ENCODE measurements around the gene TNNT1.

Gene TNNT1

DNA sequence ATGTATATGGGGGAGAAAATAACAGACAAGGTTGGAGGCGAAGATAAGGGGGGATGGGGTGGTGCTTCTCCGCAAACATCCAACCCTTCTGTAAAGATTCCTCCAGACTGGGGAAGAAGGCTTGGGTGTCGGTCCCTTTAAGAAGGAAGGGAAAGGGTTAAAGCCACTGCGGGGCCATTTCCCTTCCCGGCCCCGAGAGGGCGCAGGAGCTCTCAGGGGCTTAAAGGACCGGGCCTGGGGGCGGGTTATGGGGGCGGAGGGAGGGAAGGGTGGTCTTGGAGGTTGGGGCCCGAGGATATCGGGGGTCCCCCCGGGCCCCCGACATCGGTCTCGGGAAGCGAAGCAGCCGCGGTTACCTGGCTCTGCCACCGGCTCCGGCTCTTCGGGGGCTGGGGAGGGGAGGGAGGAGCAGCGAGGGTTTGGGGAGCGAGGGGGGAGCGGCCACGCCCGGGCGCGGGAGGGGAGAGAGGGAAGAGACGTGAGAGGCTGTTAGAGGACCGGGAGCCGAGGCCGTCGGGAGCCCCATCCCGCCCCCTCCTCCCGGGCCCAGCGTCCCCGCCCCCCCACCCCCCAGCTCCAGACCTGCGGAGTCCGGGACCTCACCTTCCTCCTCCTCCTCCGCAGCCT lies 2.8 kb downstream of the TNNT1 start:
- in situ Hi-C loops (cut with MboI; ENCODE audit: low sequenced_read_pairs), result no loop called here

DNA sequence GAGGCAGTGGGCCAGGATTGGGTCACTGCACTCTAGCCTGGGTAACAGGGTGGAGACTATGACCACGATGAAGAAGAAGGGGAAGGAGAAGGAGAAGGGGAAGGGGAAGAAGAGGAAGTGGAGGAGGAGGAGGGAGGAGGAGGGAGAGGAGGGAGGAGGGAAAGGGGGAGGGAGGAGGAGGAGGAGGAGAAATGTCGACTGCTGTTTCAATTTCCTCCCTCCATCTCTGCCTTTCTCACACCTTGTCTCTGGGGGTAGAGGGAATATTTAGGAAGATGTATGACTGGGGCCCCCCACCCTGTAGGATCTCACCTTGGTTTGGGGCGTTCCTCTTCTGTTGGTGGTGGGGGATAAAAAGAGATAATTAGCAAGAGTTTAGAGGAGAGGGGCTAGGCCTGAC lies 3.8 kb downstream of the TNNT1 start:
- in situ Hi-C loops (cut with MboI; ENCODE audit: low sequenced_read_pairs), result no loop called here

DNA sequence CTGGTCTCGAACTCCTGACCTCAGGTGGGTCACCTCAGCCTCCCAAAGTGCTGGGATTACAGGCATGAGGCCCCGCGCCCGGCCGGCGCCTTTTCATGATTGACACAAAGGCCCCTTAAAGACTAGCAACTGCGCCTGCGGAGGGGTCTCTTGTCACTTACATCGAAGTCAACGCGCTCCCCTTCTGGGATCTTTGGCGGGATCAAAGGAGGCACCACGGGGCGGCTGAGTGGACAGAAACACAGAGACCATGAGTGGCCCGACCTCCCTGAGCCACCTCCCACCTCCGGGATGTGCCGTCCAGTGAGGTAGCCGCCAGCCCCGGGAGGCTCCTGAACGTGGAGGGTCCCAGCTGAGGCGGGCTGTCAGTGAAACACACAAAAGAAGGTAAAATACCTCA lies 7.3 kb downstream of the TNNT1 start:
- in situ Hi-C loops (cut with MboI; ENCODE audit: low sequenced_read_pairs), result no loop called here

GRCh38 chr19:55137915-55138314 lies 11.1 kb downstream of the TNNT1 start:
- in situ Hi-C loops (cut with MboI; ENCODE audit: low sequenced_read_pairs), result no loop called here

DNA sequence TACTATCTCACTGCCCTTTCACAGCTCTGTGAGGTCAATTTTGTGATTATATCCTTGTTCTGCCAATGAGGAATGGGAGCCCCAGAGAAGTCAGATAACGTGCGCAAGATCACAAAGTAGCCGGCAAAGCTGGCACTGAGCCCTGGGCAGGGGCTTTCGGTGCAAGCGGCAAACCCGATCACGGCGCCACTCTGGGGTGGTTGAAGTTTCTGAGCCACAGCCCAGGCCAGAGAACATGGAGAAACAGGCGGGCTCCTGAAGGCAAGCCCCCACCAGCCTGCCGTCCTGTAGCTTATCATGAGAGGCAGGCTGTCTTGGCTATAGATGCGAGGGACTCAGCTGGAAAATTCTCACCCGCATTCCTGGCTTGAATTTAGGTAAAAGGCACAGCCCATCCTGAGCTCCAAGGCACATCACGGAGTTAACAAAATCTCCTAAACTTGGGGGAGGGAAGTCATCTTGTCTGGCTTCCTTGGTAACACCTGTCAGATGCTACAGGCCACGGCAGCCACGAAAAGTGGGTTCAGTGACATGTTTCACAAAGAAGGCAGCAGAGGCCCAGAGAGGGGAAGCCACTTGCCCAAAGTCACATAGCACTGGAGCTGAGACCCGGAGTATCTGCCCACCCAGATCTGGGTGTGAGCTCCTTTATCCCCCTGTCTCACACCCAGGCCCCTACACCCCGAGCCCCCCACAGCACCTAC lies 12.5 kb downstream of the TNNT1 start:
- in situ Hi-C loops (cut with MboI; ENCODE audit: low sequenced_read_pairs), result no loop called here

GRCh38 chr19:55134736-55135135 lies 14.3 kb downstream of the TNNT1 start:
- in situ Hi-C loops (cut with MboI; ENCODE audit: low sequenced_read_pairs), result no loop called here

GRCh38 chr19:55133639-55134444 lies 15.2 kb downstream of the TNNT1 start:
- in situ Hi-C loops (cut with MboI; ENCODE audit: low sequenced_read_pairs), result no loop called here

GRCh38 chr19:55132453-55133129 lies 16.4 kb downstream of the TNNT1 start:
- in situ Hi-C loops (cut with MboI; ENCODE audit: low sequenced_read_pairs), result no loop called here

GRCh38 chr19:55131421-55131820 lies 17.6 kb downstream of the TNNT1 start:
- in situ Hi-C loops (cut with MboI; ENCODE audit: low sequenced_read_pairs), result no loop called here

GRCh38 chr19:55119053-55119452 lies 30.0 kb downstream of the TNNT1 start:
- in situ Hi-C loops (cut with MboI; ENCODE audit: low sequenced_read_pairs), result no loop called here

- in situ Hi-C loops (cut with MboI; ENCODE audit: low sequenced_read_pairs), result no loop called here
These were observed 30.5 kb downstream of the TNNT1 start for GRCh38 chr19:55118401-55118991.

GRCh38 chr19:55117663-55118391 lies 31.2 kb downstream of the TNNT1 start:
- in situ Hi-C loops (cut with MboI; ENCODE audit: low sequenced_read_pairs), result no loop called here

DNA sequence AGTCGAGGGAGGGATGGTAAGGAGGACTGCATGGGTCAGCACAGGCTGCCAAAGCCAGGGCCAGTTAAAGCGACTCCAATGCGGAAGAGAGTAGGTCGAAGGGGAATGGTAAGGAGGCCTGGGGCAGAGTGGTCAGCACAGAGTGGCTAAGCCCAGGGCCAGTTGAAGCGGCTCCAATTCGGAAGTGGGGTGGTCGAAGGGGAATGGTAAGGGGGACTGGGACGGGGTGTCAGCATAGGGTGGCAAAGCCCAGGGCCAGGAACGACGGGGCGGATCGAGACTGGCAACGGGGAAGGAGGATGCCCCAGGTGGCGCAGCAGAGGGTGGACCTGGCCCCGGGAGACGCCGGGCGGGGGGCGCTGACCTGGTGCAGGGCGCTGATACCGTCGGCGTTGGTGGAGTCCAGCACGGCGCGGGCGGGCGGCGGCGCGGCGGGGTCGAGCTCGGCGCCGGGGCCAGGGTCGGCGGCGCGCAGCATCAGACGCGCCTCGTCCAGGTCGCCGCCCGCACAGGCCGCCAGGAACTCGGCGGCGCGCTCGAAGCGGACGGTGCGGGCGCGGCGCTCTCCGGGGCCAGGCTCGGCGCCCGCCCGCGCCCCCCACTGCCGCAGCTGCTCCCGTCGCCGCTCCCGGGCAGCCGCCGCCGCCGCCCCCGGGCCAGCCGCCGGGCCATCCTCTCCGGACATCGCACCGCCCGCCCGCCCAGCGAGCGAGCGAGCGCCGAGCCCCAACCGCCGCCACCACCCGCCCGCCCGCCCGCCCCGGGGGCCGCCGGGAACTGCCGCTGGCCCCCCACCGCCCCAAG lies 31.9 kb downstream of the TNNT1 start, which contains the start of gene PPP1R12C:
Gene PPP1R12C (minus strand): TSS at position 779 of the 804 bp plus-strand sequence. CDS start 94 bp downstream, at position 685.
- in situ Hi-C loops (cut with MboI; ENCODE audit: low sequenced_read_pairs), result no loop called here

DNA sequence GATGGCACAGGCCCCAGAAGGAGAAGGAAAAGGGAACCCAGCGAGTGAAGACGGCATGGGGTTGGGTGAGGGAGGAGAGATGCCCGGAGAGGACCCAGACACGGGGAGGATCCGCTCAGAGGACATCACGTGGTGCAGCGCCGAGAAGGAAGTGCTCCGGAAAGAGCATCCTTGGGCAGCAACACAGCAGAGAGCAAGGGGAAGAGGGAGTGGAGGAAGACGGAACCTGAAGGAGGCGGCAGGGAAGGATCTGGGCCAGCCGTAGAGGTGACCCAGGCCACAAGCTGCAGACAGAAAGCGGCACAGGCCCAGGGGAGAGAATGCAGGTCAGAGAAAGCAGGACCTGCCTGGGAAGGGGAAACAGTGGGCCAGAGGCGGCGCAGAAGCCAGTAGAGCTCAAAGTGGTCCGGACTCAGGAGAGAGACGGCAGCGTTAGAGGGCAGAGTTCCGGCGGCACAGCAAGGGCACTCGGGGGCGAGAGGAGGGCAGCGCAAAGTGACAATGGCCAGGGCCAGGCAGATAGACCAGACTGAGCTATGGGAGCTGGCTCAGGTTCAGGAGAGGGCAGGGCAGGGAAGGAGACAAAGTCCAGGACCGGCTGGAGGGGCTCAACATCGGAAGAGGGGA lies 32.7 kb downstream of the TNNT1 start:
- in situ Hi-C loops (cut with MboI; ENCODE audit: low sequenced_read_pairs), result no loop called here

GRCh38 chr19:55115446-55116065 lies 33.5 kb downstream of the TNNT1 start:
- in situ Hi-C loops (cut with MboI; ENCODE audit: low sequenced_read_pairs), result no loop called here

DNA sequence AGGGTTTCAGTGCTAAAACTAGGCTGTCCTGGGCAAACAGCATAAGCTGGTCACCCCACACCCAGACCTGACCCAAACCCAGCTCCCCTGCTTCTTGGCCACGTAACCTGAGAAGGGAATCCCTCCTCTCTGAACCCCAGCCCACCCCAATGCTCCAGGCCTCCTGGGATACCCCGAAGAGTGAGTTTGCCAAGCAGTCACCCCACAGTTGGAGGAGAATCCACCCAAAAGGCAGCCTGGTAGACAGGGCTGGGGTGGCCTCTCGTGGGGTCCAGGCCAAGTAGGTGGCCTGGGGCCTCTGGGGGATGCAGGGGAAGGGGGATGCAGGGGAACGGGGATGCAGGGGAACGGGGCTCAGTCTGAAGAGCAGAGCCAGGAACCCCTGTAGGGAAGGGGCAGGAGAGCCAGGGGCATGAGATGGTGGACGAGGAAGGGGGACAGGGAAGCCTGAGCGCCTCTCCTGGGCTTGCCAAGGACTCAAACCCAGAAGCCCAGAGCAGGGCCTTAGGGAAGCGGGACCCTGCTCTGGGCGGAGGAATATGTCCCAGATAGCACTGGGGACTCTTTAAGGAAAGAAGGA lies 34.4 kb downstream of the TNNT1 start:
- in situ Hi-C loops (cut with MboI; ENCODE audit: low sequenced_read_pairs), result no loop called here

DNA sequence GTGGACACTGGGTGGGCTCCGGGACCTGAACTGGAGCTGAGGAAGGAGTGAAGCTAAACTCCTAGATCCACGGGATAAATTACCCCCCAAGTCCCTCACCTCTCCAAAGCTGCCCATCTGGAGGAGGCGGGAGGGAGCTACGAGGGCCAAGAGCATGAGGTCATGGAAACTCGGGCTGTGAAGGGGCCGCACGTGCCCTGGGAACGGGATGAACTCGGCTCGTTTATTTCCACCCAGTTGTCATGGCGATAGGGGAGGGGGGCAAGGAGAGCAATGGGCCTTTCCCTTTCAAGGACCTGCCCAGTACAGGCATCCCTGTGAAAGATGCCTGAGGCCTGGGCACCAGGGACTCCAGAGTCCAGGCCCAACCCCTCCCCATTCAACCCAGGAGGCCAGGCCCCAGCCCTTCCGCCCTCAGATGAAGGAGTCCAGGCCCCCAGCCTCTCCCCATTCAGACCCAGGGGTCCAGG lies 35.4 kb downstream of the TNNT1 start:
- in situ Hi-C loops (cut with MboI; ENCODE audit: low sequenced_read_pairs), result no loop called here

All from hTERT RPE-1 (cell line).